Measurements from ENCODE around the gene TBC1D22A.
A peak's percentile ranks its signal among the peaks of the same experiment; 100 is the strongest.

The TBC1D22A gene

GRCh38 chr22:46828323-46828900, 66.0 kb downstream of the TBC1D22A start:
- TF ChIP-seq, protein P1, sequence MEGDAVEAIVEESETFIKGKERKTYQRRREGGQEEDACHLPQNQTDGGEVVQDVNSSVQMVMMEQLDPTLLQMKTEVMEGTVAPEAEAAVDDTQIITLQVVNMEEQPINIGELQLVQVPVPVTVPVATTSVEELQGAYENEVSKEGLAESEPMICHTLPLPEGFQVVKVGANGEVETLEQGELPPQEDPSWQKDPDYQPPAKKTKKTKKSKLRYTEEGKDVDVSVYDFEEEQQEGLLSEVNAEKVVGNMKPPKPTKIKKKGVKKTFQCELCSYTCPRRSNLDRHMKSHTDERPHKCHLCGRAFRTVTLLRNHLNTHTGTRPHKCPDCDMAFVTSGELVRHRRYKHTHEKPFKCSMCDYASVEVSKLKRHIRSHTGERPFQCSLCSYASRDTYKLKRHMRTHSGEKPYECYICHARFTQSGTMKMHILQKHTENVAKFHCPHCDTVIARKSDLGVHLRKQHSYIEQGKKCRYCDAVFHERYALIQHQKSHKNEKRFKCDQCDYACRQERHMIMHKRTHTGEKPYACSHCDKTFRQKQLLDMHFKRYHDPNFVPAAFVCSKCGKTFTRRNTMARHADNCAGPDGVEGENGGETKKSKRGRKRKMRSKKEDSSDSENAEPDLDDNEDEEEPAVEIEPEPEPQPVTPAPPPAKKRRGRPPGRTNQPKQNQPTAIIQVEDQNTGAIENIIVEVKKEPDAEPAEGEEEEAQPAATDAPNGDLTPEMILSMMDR (IDR thresholded peaks at IDR 0.05): no peak

DNA sequence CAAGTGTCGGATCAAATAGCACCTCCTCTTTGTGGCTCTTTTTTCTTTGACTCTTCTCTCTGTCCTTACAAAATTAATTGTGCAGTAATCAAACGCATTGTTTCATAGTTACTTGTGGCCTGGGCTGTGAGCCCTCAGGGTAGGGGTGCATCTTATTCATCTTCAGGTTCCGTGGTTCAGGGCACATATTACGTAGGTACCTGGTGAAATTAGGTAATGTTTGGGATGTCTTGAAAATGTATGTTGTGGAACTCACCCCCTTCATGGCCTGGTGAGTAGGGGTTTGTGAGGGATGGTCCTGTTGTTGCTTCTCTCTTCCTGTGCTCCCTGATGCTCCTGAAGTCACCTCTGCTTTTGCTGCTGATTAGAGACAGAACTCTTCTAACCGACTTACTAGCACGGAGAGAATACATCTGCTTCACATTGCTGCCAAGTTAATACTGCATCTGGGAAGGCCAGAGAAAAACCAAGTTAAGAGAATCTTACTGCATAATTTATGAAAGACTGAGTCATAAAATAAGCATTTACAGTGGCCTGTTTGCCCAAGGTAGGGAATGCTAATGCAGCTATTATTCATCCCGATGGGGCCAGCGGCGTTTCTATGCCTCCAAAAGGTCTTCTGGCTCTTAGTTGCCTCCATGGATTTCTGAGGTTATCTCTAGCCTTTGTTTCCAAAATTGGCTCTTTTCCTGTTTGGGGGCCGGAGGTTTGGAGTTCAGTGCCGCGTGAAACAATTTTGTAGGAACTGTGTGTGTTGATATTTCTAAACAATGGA, 66.9 kb downstream of the TBC1D22A start:
- TF ChIP-seq, protein P1 (IDR thresholded peaks at IDR 0.05): no peak

DNA sequence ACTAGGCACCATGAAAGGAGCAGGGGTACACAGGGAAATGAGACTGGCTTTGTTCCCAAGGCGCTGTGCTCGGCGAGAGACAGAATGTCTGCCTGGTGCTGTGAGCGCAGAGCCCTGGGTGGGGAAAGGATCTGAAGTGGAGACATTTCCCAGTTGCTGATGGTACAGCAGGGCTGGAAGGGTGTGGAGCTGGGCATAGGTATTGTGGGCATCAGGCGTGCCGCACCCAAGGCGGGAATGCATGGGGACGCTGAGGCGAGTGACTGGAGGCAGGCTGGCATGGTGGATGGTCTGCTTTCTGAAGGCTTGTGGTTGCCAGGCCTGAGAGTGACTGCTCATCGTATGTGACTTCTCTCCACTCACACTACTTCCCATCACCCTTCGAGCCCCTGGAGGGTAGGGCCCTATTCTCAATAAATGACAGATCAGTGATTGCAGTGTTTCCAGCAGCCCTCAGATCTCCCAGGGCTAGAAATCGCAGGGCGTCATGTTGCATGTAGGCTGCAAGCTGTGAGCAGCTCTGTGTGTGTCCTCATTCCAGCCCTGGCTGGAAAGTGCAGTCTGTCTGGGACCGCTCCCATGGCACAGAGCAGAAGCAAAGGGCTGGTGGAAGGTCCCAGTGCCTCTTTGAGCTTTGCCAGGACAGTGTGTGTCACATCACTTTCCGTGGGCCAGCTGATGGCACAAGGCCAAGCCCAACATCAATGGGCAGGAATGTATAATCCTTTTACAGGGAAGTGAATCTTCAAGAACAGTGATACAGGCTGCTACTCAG, 67.7 kb downstream of the TBC1D22A start:
- TF ChIP-seq, protein P1 (IDR thresholded peaks at IDR 0.05): no peak

DNA sequence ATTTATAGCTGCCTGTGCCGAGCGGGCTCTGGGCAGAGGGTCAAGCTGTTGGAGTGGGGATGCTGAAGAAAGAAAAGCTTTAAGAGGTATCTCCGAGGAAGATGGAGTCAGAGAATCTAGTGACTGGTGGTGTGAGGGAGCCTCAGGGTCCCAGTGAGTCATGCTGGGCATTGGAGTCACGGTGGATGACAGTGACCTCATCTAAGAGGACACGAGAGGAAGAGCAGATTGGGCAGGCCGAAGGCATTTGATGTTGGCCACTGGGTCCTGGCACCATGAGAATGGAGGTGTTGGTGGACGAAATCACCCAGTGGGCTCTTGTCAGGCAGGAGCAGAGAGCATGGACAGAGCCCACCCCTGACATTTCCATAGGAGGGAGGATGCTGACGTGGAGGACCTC, 68.4 kb downstream of the TBC1D22A start:
- TF ChIP-seq, protein P1 (IDR thresholded peaks at IDR 0.05): no peak

GRCh38 chr22:46833228-46833627, 70.8 kb downstream of the TBC1D22A start:
- TF ChIP-seq, protein P1 (IDR thresholded peaks at IDR 0.05): peak; percentile 58; the same call in 1 of the 2 replicates

DNA sequence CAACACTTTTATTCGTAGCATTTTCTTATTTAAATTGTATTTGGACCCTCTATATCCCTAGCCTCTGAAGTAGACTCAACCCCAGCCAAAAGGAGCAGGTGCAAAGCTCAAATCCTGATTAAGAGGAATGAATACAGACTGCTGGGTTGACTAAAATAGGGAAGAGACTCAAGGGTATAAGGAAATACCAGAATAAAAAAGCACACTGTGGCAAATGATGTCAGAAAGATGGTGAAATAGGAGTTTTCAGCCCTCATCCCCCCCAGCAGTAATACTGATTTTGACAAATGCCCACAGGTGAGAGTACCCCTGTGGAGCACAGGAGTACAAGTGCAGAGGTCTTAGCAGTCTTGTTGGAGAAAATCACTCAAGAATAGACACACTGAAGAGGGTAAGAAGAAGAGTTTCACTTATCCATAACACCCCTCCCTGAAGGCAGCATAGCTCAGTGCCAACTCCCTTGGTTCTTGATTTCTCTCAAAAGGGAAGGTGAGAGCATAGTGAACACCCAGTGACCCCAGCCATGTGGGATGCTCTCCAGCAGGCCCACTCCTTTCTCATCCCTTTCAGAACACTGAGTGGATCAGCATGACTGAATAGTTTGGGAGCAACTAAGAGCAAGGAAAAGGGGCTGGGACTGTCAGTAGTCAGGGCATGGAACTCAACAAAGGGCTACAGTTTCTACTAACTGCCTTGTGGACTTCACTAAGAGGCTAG, 71.7 kb downstream of the TBC1D22A start:
- TF ChIP-seq, protein P1 (IDR thresholded peaks at IDR 0.05): no peak

GRCh38 chr22:46835288-46835687, 72.8 kb downstream of the TBC1D22A start:
- TF ChIP-seq, protein P1 (IDR thresholded peaks at IDR 0.05): no peak
